NCI-H82 treated with DMSO at 0.1 percent for 48 hours (cell line): ENCODE results near the gene SOWAHC.
"Not testable (repeated sequence)": the region's sequence is repeated elsewhere in the genome, so short reads cannot be mapped to it uniquely, and the experiment has no call there.

ENCODE experiments used
- DNase-seq: peaks from one replicate; lab custom pipeline; 2025; ENCODE audit not compliant: unreplicated experiment; lab: John Stamatoyannopoulos, UW

SOWAHC gene

GRCh38 chr2:109614715-109615636 is 812 bp downstream of the SOWAHC start:
- no peak for DNase-seq

- peak; percentile 17 for DNase-seq
These were observed 1.5 kb downstream of the SOWAHC start for GRCh38 chr2:109615637-109616144.

- no peak for DNase-seq
These were observed 2.0 kb downstream of the SOWAHC start for GRCh38 chr2:109616184-109616583.

GRCh38 chr2:109619032-109619615 is 5.0 kb downstream of the SOWAHC start:
- no peak for DNase-seq

- no peak for DNase-seq
These were observed 9.1 kb downstream of the SOWAHC start for GRCh38 chr2:109623297-109623696.

GRCh38 chr2:109623923-109624322 is 9.8 kb downstream of the SOWAHC start:
- no peak for DNase-seq

GRCh38 chr2:109624339-109624738 is 10.2 kb downstream of the SOWAHC start:
- no peak for DNase-seq

GRCh38 chr2:109628321-109628720 is 14.2 kb downstream of the SOWAHC start:
- DNase-seq = not testable (repeated sequence)

GRCh38 chr2:109629867-109630266 is 15.7 kb downstream of the SOWAHC start:
- DNase-seq = no peak

- DNase-seq = no peak
These were observed 16.6 kb downstream of the SOWAHC start for GRCh38 chr2:109630441-109631430.

GRCh38 chr2:109631741-109632140 is 17.6 kb downstream of the SOWAHC start:
- no peak for DNase-seq

- no peak for DNase-seq
These were observed 18.1 kb downstream of the SOWAHC start for GRCh38 chr2:109632158-109632789.

GRCh38 chr2:109633284-109633961 is 19.3 kb downstream of the SOWAHC start:
- DNase-seq = no peak

GRCh38 chr2:109635426-109636304 is 21.5 kb downstream of the SOWAHC start:
- no peak for DNase-seq

GRCh38 chr2:109636317-109636716 is 22.2 kb downstream of the SOWAHC start:
- DNase-seq = no peak

GRCh38 chr2:109637749-109638570 is 23.8 kb downstream of the SOWAHC start:
- no peak for DNase-seq

GRCh38 chr2:109638795-109639194 is 24.6 kb downstream of the SOWAHC start:
- DNase-seq = no peak

- not testable (repeated sequence) for DNase-seq
These were observed 25.8 kb downstream of the SOWAHC start for GRCh38 chr2:109640000-109640399.
